KG1 (cell line): ENCODE results near the gene MAD1L1.

Experiments
- DNase-seq: peaks from one replicate; lab custom pipeline; 2025; lab: John Stamatoyannopoulos, UW

MAD1L1 gene

DNA sequence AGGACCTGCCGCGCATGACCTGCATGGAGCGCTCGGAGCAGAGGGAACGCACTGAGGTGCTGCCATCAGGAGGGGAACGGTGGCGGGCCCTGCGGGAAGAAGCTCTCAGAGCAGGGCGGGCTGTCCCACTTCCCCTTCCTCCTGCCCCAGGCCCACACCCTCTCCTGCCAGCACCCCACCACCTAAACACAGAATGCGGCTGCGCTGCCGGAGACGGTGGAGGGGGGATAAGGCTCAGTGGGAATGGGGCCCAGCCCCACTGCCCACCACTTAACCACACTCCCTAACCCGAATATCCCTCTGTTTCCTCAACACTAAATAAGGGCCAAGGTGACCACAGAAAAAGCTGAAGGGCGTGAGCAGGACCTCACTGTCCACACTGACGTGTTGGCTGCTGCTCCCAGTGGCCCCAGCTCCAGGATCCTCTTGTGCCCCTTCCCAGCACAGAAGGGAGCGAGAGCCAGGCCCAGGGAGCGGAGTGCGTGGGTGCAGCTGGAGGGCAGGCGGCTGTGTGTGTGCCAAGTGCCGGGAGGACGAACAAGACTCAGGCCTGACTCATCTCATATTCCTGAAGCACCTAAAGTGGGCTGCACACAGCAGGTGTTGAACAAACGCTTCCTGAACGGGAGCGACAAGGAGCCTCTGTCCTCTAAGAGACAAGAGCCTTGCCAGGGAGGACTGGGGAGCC lies 116.8 kb downstream of the MAD1L1 start:
- no peak for DNase-seq

DNA sequence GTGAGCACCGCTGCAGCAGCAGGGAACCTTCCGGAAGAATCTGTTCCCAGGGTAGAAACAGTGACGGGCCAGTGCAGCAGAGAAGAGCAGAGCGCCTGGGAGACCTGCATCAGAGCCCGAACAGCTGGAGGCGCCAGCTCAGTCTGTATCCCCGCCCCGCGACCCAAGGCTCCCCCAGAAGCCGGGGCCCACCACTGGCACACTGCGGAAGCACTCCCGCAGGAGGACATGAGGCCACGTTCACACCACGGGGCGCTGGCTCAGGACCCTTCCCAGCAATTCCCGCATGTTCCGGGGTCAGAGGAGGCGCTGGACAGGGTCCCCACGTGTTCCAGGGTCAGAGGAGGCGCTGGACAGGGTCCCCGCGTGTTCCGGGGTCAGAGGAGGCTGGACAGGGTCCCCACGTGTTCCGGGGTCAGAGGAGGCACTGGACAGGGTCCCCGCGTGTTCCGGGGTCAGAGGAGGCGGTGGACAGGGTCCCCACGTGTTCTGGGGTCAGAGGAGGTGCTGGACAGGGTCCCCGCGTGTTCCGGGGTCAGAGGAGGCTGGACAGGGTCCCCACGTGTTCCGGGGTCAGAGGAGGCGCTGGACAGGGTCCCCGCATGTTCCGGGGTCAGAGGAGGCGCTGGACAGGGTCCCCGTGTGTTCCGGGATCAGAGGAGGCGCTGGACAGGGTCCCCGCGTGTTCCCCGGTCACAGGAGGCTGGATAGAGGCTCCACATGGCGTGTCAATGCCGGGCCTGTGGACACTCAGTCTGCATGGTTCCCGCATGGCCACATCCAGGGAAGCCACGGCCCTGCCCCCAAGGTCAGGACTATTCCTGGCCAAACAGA lies 117.6 kb downstream of the MAD1L1 start:
- DNase-seq, result no peak

DNA sequence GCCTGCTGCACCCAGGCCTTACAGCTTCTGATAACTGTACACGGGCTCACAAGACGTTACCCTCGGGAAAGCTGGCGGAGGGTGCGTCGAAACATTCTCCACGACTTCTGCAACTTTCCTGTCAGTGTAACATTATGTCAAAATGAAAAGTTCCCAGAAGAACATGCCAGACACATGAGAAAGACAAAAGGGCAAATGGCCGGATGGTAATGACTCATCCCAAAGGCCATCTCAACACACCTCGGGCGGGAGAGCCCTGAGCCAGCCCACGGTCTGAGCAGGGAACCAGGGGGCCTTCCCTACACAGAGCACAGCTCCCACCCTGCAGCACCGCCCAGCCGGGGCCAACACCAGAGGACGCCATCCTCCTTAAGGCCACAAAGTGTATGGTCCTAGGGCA lies 118.7 kb downstream of the MAD1L1 start:
- no peak for DNase-seq

DNA sequence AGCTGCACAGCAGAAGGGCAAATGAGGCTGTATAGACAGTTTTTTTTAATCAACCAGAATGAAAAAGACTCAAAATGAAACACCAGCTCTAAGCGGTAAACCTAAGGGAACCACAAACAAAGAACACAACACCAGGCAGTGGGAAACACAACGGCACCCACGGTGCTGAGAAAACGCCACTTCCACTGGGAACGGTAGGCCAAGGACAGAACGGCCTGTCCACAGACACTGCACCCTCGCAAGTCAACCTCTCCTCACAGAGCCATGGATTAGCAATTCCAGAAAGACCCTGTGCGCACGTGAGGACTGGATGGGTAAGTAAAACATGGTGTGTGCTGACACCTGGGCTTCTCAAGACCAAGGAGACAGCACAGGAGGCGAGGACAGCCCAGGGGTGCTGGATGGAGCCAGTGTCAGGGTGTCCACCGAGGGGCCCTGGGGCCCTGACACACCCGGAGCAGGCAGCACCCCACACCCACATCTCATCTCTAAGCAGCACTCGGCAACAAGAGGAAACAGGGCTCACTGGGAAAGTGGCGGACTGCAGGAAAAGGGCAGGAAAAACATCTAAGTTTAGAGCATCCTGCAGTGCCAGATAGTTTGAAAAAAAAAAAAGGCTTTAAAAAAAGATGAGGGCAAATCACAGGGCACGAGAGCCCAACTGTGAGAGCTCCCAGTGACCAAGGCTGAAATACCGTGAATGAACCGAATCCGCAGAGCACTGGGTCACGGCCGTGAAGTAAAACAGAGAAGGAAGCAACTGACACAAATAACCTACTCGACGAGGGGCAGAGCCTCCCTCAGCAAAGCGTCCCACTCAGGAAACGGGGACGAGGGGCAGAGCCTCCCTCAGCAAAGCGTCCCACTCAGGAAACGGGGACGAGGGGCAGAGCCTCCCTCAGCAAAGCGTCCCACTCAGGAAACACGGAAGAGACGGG lies 120.2 kb downstream of the MAD1L1 start:
- DNase-seq, result no peak

DNA sequence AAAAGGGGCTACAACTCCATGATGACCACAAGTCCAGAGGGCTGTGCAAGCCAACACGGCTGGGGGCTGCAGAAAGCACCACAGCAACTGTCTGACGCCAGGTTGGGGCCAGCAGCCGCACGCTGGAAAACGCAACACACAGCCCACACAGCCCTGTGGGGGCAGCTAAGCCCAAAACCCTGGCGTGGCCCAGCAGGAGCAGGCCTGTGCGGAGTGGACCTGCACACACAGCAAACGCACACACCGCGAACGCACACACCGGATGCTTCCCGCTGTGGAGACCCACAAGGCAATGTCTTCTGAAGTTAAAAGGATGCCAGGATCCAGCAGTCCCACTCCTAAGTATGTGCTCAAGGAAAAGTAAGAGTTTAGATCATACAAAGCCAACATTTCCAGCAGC lies 121.2 kb downstream of the MAD1L1 start:
- no peak for DNase-seq

DNA sequence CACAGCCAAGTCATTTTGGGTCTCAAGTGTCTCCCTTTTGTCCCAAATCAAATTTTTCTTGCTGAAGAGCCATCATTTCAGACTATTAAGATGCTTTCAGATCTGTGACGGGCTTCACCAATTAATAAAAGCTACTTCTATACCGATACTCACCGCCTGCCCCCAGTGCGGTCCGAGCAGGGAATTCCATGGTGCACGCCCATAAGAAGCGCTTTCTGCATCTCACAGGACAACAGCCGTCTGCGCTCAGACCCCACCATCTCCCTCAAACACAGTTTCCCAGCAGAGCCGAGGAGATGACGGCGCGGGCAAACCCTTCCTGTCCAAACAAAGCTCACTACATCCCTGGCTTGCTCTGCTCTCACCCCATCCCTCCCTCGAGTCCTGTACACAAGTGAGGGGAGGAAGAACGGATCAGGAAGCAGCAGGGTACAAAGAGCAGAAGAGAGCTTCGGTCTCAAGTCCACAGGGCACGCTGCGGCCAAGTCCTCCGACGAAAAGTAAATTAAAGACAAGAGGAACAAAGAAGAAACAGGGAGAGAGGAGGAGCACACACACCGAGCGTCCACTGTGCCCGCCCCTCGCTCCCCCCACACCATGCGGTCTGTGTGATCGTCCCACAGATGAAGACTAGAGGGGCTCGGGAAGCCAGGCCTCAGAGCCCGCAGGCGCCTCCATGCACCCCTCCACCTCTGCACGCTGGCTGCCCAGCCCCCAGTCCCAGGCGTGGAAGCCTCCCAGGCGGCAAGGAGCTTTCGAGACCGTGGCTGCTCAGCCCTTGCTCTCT lies 121.9 kb downstream of the MAD1L1 start:
- no peak for DNase-seq

DNA sequence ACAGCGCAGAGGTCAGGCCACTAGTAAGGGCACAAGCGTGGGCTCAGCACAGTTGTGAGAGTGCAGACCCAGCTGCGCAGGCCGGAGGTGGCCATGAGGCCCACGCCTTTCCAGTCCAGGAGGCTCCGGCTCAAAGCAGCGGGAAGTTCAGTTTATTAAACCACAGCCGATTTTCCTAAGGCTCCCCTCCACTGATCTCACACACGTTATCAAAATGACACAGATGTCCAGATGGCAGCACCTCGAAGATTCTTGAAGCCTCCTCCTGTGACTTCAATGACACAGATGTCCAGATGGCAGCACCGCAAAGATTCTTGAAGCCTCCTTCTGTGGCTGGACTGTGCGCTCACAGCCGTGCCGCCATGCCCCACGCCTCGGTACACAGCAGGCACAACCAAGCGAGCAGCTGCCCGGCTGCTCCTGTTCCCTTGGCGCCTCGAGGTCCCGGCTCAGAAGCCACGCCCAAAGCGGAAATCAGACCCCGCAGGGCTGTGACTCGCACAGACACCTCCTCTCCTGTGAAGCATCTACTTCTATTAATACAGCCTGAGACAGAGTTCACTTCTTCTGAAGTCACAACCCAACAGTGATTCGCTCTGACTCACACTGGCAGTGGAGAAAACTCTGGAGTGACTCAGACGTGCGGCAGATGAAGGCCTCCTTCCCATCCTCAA lies 122.7 kb downstream of the MAD1L1 start:
- DNase-seq, result no peak

DNA sequence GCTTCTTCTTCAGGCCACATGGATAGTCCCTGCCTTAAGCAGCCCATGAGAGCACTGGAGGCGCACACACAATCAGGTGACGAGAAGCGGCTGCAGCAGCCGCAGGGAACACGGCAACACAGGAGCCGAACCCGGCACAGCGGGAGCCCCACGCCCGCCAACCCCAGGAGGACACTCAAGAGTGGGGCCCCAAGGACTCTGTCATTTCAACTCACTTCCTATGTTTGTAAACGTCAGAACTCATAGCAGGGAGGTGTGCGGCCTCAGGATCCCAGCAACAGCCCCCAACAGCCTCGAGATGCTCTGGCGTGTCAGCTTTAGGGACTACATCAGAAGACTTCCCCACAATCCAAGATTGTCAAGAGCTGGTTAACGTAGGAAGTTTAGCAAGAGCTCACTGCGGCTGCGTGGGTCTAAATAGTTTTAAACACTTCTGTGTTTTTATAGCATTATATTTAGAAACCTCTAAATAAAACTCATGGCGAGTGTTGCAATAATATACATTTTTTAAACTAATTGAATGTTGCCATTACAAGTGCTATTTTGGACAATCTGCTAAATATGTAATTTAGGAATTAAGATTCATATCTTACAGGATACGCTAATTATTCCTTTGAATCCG lies 123.4 kb downstream of the MAD1L1 start:
- no peak for DNase-seq

DNA sequence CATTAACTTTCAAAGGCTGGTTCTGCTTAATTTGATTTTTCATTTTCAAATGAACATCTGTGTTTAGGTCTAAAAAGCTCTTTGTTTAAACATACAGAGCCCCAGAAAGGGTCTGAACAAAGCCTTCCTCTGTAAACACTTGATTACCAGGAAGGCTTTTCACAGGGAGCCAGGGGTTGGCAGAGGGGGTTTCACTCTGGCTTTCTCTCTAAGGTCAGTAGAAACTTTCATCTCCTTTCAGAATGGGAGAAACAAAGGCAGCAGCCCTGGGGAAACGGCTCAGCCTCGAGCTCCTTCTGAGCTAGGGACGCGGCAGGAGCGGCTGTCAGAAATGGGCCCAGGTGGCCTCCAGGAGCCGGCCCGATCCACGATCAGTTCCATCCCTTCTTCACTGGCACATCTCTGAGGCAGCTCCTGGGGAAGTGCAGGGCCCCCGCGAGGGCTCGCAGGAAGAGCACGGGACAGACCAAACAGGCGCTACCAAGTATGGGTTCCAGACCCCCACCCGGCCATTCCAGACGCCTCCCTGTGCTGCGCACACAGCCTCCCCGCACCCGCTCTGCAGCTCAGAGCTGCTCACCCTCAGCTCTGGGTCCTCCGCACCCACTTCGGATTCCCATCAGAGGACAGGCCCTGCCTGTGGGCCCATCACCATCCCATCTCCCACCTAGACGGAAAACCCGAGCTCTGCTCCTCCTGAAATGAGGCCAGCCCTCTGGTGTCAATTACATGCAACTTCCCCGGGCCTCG lies 124.1 kb downstream of the MAD1L1 start:
- no peak for DNase-seq

DNA sequence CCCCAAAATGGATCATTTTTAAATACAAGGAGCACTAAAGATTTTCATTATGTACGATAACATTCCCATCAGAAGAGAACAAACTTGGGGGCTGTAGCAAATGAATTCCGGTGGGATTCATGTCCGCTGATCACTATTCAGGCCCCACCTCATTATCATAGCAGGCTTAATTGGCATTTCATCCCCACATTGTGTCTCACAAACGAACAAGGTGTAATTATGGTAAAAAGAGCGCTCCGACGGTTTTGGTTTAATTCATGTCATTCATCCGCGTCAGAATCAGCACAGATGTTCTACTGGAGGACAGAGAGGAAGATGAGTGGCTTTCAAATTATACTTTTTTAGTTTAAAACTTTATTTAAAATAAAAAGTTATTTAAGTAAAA lies 124.7 kb downstream of the MAD1L1 start:
- no peak for DNase-seq

DNA sequence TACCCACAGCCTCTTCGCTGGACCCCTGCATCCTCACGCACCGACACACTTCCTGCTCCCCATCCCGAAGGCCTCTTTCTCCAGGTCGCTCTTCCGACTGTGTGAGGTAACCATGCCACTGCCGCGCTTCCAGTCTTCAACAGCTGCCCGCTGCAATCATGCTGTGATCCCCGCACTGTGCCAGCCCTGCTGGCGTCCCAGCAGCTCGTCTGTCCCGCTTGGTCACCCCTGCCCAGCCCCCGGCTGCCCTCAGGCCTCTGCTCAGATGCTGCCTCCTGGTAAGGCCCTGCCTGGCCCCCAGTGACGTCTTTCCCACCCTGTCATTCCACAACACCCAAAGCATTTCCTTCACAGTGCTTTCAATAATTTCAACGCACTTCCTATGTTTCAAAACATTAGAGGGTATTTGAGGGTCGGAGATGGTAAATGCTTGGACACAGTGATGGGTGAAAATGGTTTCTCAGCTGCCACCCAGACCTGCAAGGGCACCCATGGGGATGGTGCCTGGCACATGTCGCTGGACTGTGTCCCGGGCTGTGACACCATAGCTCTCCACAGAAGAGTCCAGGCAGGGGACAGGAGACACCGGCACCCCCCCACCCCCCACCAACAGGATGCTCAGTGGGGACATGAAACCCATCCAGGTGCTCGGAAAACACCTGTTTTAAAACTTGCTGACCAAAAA lies 125.2 kb downstream of the MAD1L1 start:
- DNase-seq, result no peak

DNA sequence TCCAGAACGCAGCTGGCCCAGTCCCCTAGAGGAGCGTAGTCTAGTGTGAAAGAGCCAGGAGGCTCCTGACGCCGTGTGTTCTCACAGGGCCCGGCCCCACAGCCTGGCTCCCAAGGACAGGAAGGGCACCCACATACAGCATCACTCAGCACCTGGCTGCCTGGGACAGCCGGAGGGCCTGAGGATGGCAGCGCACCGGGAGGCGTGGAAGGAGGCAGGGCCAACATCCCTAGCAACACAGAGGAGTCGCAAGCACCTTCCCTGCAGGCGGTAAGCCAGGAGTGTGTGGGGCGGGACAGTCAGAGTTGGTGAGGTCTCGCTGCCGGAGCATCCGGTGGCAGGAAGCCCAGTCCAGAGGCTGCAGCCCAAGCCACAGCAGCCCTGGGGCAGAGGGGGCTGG lies 125.8 kb downstream of the MAD1L1 start:
- no peak for DNase-seq

DNA sequence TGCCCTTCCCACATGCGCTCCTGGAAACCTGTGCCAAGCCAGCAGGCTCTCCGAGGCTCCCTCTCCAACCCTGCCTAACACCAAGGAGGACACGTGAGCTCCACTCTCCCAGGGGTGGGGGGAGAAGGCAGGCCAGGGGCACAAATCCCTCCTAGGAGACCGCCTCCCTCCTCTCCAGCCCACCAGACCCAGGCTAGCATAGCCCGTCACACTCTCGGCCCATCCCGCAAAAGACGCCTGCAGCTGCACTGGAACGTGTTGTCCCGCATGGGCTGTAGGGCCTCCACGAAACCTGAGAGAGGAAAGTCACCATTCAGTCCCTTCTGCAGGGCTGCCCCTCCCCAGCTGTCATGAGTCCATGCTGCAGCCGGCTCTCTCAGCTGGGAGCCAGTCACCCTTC lies 126.3 kb downstream of the MAD1L1 start:
- no peak for DNase-seq

DNA sequence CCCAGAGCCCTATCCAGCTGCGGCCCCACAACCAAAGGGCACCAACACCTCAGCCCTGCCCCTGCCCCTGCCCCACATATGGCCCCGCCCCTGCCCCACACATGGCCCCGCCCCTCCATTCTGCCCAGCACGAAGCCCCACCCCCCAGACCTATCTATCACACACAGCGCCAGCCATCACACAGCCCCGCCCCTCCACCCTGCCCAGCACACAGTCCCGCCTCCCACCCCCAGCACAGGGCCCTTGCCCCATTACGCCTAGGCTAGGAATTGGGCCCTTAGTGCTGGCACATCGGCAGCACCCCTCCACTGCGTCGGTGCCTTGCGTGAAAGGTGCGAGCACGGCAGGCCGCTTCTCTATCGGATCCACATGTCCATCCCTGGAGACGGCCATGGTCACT lies 126.8 kb downstream of the MAD1L1 start:
- DNase-seq, result no peak

DNA sequence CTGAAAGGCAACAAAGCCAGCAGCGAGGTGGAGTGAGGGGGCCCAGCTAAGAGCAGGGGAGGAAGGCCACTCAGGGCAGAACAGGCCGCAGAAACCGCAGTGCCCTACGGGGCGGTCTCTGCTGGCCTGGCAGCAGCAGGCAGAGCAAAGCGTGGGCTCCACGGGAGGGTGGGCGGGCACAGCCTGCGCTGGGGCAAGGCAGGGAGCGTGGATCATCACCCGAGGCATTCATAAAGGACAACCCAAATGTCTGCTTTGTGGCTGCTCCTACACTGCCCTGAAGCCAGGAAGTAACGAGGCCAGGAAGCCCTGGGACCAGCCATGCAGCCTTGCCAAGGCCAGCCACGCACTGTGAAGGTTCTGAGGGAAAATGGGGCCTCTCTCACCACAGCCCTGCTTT lies 127.5 kb downstream of the MAD1L1 start:
- DNase-seq, result no peak

DNA sequence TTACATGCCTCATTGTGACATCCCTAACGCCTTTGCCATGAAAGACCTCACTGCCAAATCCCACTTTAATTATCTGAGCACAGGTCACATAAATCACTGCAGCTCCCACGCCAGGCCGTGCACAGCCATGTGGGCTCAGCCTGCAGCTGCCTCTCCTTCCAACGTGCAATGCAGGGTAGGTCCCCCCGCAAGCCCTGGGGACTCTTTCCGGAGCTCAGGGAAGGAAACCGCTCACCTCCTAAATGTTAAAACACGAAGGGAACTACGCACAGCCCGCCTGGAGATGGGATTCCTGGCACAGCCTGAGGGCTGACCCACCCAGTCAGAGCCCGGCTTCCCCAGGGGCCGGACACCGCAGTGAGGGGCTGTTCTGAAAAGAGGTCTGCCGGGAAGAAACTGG lies 128.0 kb downstream of the MAD1L1 start:
- no peak for DNase-seq

DNA sequence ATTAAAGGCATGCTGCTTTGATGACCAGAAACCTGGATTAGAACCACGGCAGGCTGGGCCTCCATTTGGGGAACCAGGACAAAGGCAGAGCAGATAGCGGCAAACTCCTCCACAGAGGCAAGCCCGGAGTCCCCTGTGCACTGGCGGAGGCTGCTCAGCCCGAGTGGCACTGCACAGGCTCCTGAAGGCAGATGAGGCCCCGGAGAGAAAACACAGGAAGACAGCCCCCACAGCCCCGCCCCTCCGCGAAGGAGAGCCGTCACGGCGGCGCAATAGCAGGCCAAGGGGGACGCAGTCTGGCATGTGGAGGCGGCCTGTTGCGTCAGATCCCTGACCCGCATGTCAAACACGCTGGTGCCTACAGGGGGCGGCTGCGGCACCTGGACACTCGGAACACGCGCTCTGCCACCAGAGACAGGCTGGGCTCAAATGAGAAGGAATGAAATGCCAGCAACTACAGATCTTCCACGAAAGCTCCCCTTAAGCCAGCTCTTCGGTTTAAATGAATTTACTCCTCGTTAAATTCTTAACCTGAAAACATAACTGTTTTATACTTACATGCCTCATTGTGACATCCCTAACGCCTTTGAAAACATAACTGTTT lies 128.5 kb downstream of the MAD1L1 start:
- DNase-seq, result no peak

DNA sequence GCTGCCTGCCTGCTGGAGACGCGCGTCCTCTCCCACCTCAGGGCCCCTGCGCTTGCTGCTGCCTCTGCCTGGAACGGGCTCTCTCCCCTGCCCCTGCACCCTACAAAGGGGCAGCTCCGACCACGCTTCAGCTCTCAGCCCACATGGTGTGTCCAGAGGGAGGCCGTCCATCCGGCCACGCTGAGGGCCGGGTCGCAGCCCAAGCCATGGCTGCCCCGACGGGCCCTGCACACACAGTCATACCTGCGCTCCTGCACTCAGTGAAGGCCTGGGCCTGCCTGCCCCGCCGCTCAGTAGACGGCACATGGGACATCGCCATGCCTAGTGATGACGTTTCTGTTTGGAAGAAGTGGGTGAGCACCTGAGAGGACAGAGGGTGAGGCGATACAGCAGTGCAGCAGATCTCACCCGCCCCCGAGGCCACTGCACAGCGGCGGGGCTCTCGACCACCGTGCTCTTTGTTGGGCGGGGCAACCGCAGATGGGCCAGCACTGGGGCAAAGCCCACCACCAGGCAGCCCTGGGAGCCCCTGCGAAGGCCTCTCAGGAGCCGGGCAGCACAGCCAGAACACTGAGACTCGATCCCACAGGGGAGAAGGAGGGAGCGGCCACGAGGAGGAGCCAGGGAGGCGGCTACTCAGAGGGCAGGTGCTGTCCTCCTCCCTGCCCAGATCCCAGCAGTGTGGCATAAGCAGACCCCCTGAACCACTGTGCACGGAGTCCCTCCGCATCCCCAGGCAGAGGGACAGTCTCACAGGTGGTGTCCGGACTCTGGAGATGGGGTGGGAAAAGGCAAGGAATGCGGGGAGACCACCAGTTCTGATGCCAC lies 129.5 kb downstream of the MAD1L1 start:
- DNase-seq, result no peak
